IPS DF 6.9 (cell line): ENCODE data around the gene XYLT1.

Source experiments
- DNase-seq: peaks from one replicate; pipeline ENCODE4 v3.0.0-alpha.2; 2013; ENCODE audit warnings: low read depth, low spot score
- H3K27ac ChIP-seq: one replicate; pipeline ENCODE4 v1.5.1; 2013; ENCODE audit warnings: low read length, control low read depth
- H3K27me3 ChIP-seq: 2 replicates; pipeline ENCODE4 v1.6.1; 2013; ENCODE audit warnings: mild to moderate bottlenecking, low read length; ENCODE audit not compliant: control insufficient read depth, insufficient read depth
- H3K36me3 ChIP-seq: 2 replicates; pipeline ENCODE4 v1.6.1; 2013; ENCODE audit warnings: low read length; ENCODE audit not compliant: control insufficient read depth, insufficient read depth
- H3K4me1 ChIP-seq: 2 replicates; pipeline ENCODE4 v1.6.1; 2013; ENCODE audit warnings: low read length; ENCODE audit not compliant: control insufficient read depth, insufficient read depth
- H3K4me3 ChIP-seq: 2 replicates; pipeline ENCODE4 v1.5.1; 2013; ENCODE audit warnings: mild to moderate bottlenecking, low read length
- H3K9me3 ChIP-seq: 2 replicates; pipeline ENCODE4 v1.6.1; 2013; ENCODE audit warnings: low read length, inconsistent platforms; ENCODE audit not compliant: control insufficient read depth, insufficient read depth
- WGBS: extraction: QIAGEN DNeasy Blood & Tissue Kit; methylation state at CpG from one replicate; pipeline ENCODE4 v1.1.7; 2013; ENCODE audit warnings: mixed read lengths, missing lambda C conversion rate; ENCODE audit not compliant: insufficient read length, insufficient coverage; 5-methylcytosine and 5-hydroxymethylcytosine counted together

The XYLT1 gene

GRCh38 chr16:17358846-17359245 is 111.9 kb downstream of the XYLT1 start:
- WGBS, result no CpG with 5 or more reads among the region's 3 CpGs
- Histone ChIP-seq H3K27ac (no peak overlapping the region), H3K36me3 (no peaks in the 10 kb centered on the region), H3K4me1 (peaks cover 2% of the 10 kb centered on the region; the same call in 1 of the 2 replicates), H3K27me3 (no peaks in the 10 kb centered on the region), H3K4me3 (no peak overlapping the region), H3K9me3 (no peaks in the 10 kb centered on the region)
- DNase-seq, result no peak

GRCh38 chr16:17358355-17358754 is 112.4 kb downstream of the XYLT1 start:
- Histone ChIP-seq H3K27ac (no peak overlapping the region), H3K36me3 (no peaks in the 10 kb centered on the region), H3K27me3 (no peaks in the 10 kb centered on the region), H3K4me1 (peaks cover 2% of the 10 kb centered on the region; the same call in 1 of the 2 replicates), H3K9me3 (no peaks in the 10 kb centered on the region), H3K4me3 (no peak overlapping the region)
- no peak for DNase-seq
- WGBS, result no CpG with 5 or more reads among the region's 8 CpGs

GRCh38 chr16:17357307-17358062 is 113.3 kb downstream of the XYLT1 start:
- Histone ChIP-seq H3K27me3 (no peaks in the 10 kb centered on the region), H3K4me1 (peaks cover 2% of the 10 kb centered on the region; the same call in 1 of the 2 replicates), H3K9me3 (no peaks in the 10 kb centered on the region), H3K27ac (no peak overlapping the region), H3K36me3 (no peaks in the 10 kb centered on the region), H3K4me3 (no peak overlapping the region)
- no peak for DNase-seq
- WGBS, result no CpG with 5 or more reads among the region's 13 CpGs

- no peak overlapping the region for H3K4me3 ChIP-seq
- no peak for DNase-seq
- H3K36me3 ChIP-seq, result no peaks in the 10 kb centered on the region
- peaks cover 2% of the 10 kb centered on the region; the same call in 1 of the 2 replicates for H3K4me1 ChIP-seq
- no peaks in the 10 kb centered on the region for H3K27me3 ChIP-seq
- no peak overlapping the region for H3K27ac ChIP-seq
- no CpG with 5 or more reads among the region's 11 CpGs for WGBS
- H3K9me3 ChIP-seq, result no peaks in the 10 kb centered on the region
Measured at GRCh38 chr16:17356243-17356933, 114.4 kb downstream of the XYLT1 start.

GRCh38 chr16:17354685-17355084 is 116.1 kb downstream of the XYLT1 start:
- no peak overlapping the region for H3K4me3 ChIP-seq
- H3K27me3 ChIP-seq, result no peaks in the 10 kb centered on the region
- no peaks in the 10 kb centered on the region for H3K36me3 ChIP-seq
- DNase-seq, result no peak
- WGBS, result no CpG with 5 or more reads among the region's 4 CpGs
- H3K9me3 ChIP-seq, result no peaks in the 10 kb centered on the region
- H3K27ac ChIP-seq, result no peak overlapping the region
- peaks cover 2% of the 10 kb centered on the region; the same call in 1 of the 2 replicates for H3K4me1 ChIP-seq

- no CpG with 5 or more reads among the region's 10 CpGs for WGBS
- Histone ChIP-seq H3K27me3 (no peaks in the 10 kb centered on the region), H3K9me3 (no peaks in the 10 kb centered on the region), H3K4me1 (peaks cover under 1% of the 10 kb centered on the region; the same call in 1 of the 2 replicates), H3K4me3 (no peak overlapping the region), H3K27ac (no peak overlapping the region), H3K36me3 (no peaks in the 10 kb centered on the region)
- DNase-seq, result no peak
Measured at GRCh38 chr16:17354141-17354601, 116.6 kb downstream of the XYLT1 start.

GRCh38 chr16:17353561-17353960 is 117.2 kb downstream of the XYLT1 start:
- no peak for DNase-seq
- Histone ChIP-seq H3K9me3 (no peaks in the 10 kb centered on the region), H3K27me3 (no peaks in the 10 kb centered on the region), H3K4me3 (no peak overlapping the region), H3K36me3 (no peaks in the 10 kb centered on the region), H3K27ac (no peak overlapping the region), H3K4me1 (no peaks in the 10 kb centered on the region)
- no CpG with 5 or more reads among the region's 3 CpGs for WGBS

- Histone ChIP-seq H3K4me3 (no peak overlapping the region), H3K27me3 (no peaks in the 10 kb centered on the region), H3K36me3 (no peaks in the 10 kb centered on the region), H3K4me1 (no peaks in the 10 kb centered on the region), H3K27ac (no peak overlapping the region), H3K9me3 (no peaks in the 10 kb centered on the region)
- WGBS, result no CpG with 5 or more reads among the region's 6 CpGs
- DNase-seq, result no peak
Measured at GRCh38 chr16:17351441-17352035, 119.2 kb downstream of the XYLT1 start.

- H3K27ac ChIP-seq, result no peak overlapping the region
- WGBS, result no CpG with 5 or more reads among the region's 4 CpGs
- H3K36me3 ChIP-seq, result no peaks in the 10 kb centered on the region
- no peak overlapping the region for H3K4me3 ChIP-seq
- no peaks in the 10 kb centered on the region for H3K4me1 ChIP-seq
- no peaks in the 10 kb centered on the region for H3K27me3 ChIP-seq
- no peaks in the 10 kb centered on the region for H3K9me3 ChIP-seq
- DNase-seq, result no peak
Measured at GRCh38 chr16:17350207-17350606, 120.6 kb downstream of the XYLT1 start.

GRCh38 chr16:17348826-17349225 is 121.9 kb downstream of the XYLT1 start:
- Histone ChIP-seq H3K9me3 (no peaks in the 10 kb centered on the region), H3K27ac (no peak overlapping the region), H3K36me3 (no peaks in the 10 kb centered on the region), H3K4me1 (no peaks in the 10 kb centered on the region), H3K27me3 (no peaks in the 10 kb centered on the region), H3K4me3 (no peak overlapping the region)
- WGBS, result no CpG with 5 or more reads among the region's 11 CpGs
- no peak for DNase-seq
